SK-N-MC (cell line): Measurements from ENCODE around the gene SRGAP3.

Experiments used
- EZH2 ChIP-seq: fragments of 200-600 bp; sonication (generic); IDR thresholded peaks from one replicate; pipeline ENCODE4 v1.6.1; 2017; ENCODE audit warnings: antibody characterized with exemption
- FOXP2 ChIP-seq: optimal IDR thresholded peaks from 2 replicates; pipeline ENCODE3; 2011; ENCODE audit warnings: mild to moderate bottlenecking, moderate library complexity; ENCODE audit not compliant: insufficient read depth; ENCODE audit errors: extremely low read length, control extremely low read depth
- POLR2AphosphoS5 ChIP-seq: IDR thresholded peaks from 2 replicates; pipeline ENCODE4 v1.6.1; 2012; ENCODE audit warnings: mild to moderate bottlenecking, low read depth, low read length, borderline replicate concordance

DNA sequence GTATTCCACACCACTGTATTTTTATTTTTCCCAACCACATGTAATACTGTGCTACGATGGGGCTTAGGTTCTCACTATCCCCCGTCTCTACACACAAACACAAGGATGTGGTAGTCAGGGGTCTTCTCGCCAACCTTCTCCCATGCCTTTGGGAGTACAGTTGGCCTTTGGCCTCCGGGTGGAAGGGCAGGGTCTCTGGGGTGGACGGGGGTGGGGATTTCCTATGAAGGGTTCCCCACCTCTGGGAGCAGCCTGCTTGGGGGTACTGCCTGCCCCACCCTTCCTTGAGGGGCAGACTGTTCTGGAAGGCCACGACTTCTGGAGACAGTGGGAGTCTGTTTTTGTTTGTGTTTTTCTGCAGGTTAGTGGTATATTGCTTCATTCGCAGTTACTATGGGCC is 264.9 kb downstream of the SRGAP3 start:
- no peak for TF ChIP-seq POLR2AphosphoS5
- no peak for TF ChIP-seq FOXP2
- no peak for TF ChIP-seq EZH2
